H1 (cell line): ENCODE results near the gene DLG1. TPM values are rescaled to one million over a fixed set of nuclear protein-coding genes. Genes with fewer than 3 reads are reported as not detected.

Experiments used
- CTCF ChIA-PET: fragments of 300-600 bp; sonication (Branson Sonifier 250); formaldehyde crosslinking; loops from one replicate; lab custom pipeline; 2021; ENCODE audit not compliant: partially characterized antibody; lab: Charles Lee
- POLR2A ChIA-PET: fragments of 300-600 bp; sonication (Branson Sonifier 250); formaldehyde crosslinking; loops from one replicate; lab custom pipeline; 2021; ENCODE audit warnings: inconsistent platforms; ENCODE audit not compliant: partially characterized antibody; lab: Charles Lee
- DNase-seq, 2 experiments: peaks; one replicate each; pipeline versions ENCODE4 v3.0.0 to v3.0.0-alpha.2; 2010 to 2022; ENCODE audit warnings: low spot score in 2 of 2, low read depth in 1 of 2, mixed read lengths in 1 of 2
- FAIRE-seq: peaks from 2 replicates; lab custom pipeline; 2011; peaks lifted over from hg19 to GRCh38; lab: Jason Lieb, UNC
- H2AFZ ChIP-seq: 2 replicates; pipeline ENCODE4 v1.8.1; 2012; ENCODE audit warnings: low read length, inconsistent platforms
- H2AK5ac ChIP-seq: 2 replicates; pipeline ENCODE4 v1.6.1; 2013; ENCODE audit warnings: low read depth, low read length
- H2BK120ac ChIP-seq: replicated peaks from 2 replicates; pipeline ENCODE3; 2013; ENCODE audit warnings: low read depth, low read length, inconsistent platforms
- H2BK12ac ChIP-seq: 2 replicates; pipeline ENCODE4 v1.6.1; 2013; ENCODE audit warnings: low read depth, low read length
- H2BK15ac ChIP-seq: 2 replicates; pipeline ENCODE4 v1.6.1; 2013; ENCODE audit warnings: low read length
- H2BK20ac ChIP-seq: 2 replicates; pipeline ENCODE4 v1.6.1; 2013; ENCODE audit warnings: low read length
- H2BK5ac ChIP-seq: 2 replicates; pipeline ENCODE4 v1.6.1; 2013; ENCODE audit warnings: low read depth, low read length
- H3K14ac ChIP-seq: 2 replicates; pipeline ENCODE4 v1.6.1; 2013; ENCODE audit warnings: inconsistent platforms; ENCODE audit not compliant: insufficient read length
- H3K18ac ChIP-seq: 2 replicates; pipeline ENCODE4 v1.6.1; 2013; ENCODE audit warnings: low read length; ENCODE audit errors: extremely low read depth
- H3K23ac ChIP-seq: 2 replicates; pipeline ENCODE4 v1.6.1; 2013; ENCODE audit warnings: inconsistent platforms; ENCODE audit not compliant: insufficient read length
- H3K23me2 ChIP-seq: 2 replicates; pipeline ENCODE4 v1.6.1; 2013; ENCODE audit warnings: low read depth, low read length
- H3K27ac ChIP-seq: 2 replicates; pipeline ENCODE4 v1.6.1; 2011; ENCODE audit warnings: low read depth, low read length, inconsistent platforms
- H3K27me3 ChIP-seq, 4 experiments: replicated peaks in 1 of 4; 1 replicate in 1 of 4; 2 replicates in 3 of 4; pipeline versions ENCODE4 v1.6.1 to v1.8.1; 2011 to 2013; ENCODE audit warnings: low read length in 3 of 4, mild to moderate bottlenecking in 3 of 4, inconsistent platforms in 2 of 4, mixed read lengths in 2 of 4, moderate library complexity in 1 of 4; ENCODE audit not compliant: control insufficient read depth in 3 of 4, insufficient read depth in 3 of 4; ENCODE audit errors: extremely low read depth in 1 of 4
- H3K36me3 ChIP-seq, 4 experiments: 2 replicates each; pipeline versions ENCODE4 v1.6.1 to v1.8.1; 2011 to 2013; ENCODE audit warnings: mild to moderate bottlenecking in 4 of 4, low read length in 3 of 4, moderate library complexity in 2 of 4, control low read depth in 1 of 4, inconsistent platforms in 1 of 4; ENCODE audit not compliant: insufficient read depth in 4 of 4, control insufficient read depth in 2 of 4
- H3K4ac ChIP-seq: replicated peaks from 2 replicates; pipeline ENCODE3; 2013; ENCODE audit warnings: low read length, low read depth, mixed read lengths, inconsistent platforms; ENCODE audit not compliant: insufficient read length
- H3K4me1 ChIP-seq, 4 experiments: replicated peaks in 1 of 4; 1 replicate in 1 of 4; 2 replicates in 3 of 4; pipeline versions ENCODE4 v1.6.1 to v1.8.1; 2011 to 2013; ENCODE audit warnings: low read length in 3 of 4, inconsistent platforms in 2 of 4, mixed read lengths in 1 of 4; ENCODE audit not compliant: insufficient read depth in 4 of 4, control insufficient read depth in 3 of 4
- H3K4me2 ChIP-seq, 2 experiments: 2 replicates each; pipeline versions ENCODE4 v1.6.1 to v1.8.1; 2011 to 2013; ENCODE audit warnings: low read depth in 2 of 2, low read length in 2 of 2, control low read depth in 1 of 2, inconsistent platforms in 1 of 2, mild to moderate bottlenecking in 1 of 2; ENCODE audit not compliant: insufficient read depth in 1 of 2
- H3K4me3 ChIP-seq, 4 experiments: fragments of 200-600, 300-600 bp in 1 of 4; sonication (generic), shearing (Covaris generic), sonication (Bioruptor Twin) in 1 of 4; 2 replicates each; pipeline versions ENCODE4 v1.5.1 to v1.8.1; 2011 to 2016; ENCODE audit warnings: low read length in 4 of 4, low read depth in 3 of 4, control low read depth in 2 of 4, inconsistent platforms in 2 of 4, mild to moderate bottlenecking in 2 of 4, mixed read lengths in 1 of 4, moderate library complexity in 1 of 4; ENCODE audit not compliant: insufficient read depth in 2 of 4; ENCODE audit errors: extremely low read depth in 1 of 4
- H3K56ac ChIP-seq: replicated peaks from 2 replicates; pipeline ENCODE3; 2013; ENCODE audit warnings: low read depth, mild to moderate bottlenecking, mixed read lengths, low read length, inconsistent platforms; ENCODE audit not compliant: insufficient read length
- H3K79me1 ChIP-seq: 2 replicates; pipeline ENCODE4 v1.6.1; 2013; ENCODE audit warnings: low read depth, low read length, control low read depth
- H3K79me2 ChIP-seq, 2 experiments: 2 replicates each; pipeline versions ENCODE4 v1.6.1 to v1.8.1; 2012 to 2013; ENCODE audit warnings: low read length in 2 of 2, mild to moderate bottlenecking in 2 of 2, inconsistent platforms in 1 of 2; ENCODE audit not compliant: insufficient read depth in 2 of 2, control insufficient read depth in 1 of 2
- H3K9ac ChIP-seq, 4 experiments: replicated peaks in 1 of 4; 1 replicate in 1 of 4; 2 replicates in 3 of 4; pipeline versions ENCODE4 v1.6.1 to v1.8.1; 2011 to 2013; ENCODE audit warnings: low read depth in 3 of 4, low read length in 3 of 4, control low read depth in 2 of 4, mild to moderate bottlenecking in 2 of 4, moderate library complexity in 2 of 4, inconsistent platforms in 1 of 4; ENCODE audit errors: extremely low read depth in 1 of 4
- H3K9me3 ChIP-seq, 2 experiments: 2 replicates each; pipeline versions ENCODE4 v1.6.1 to v1.8.1; 2012 to 2013; ENCODE audit warnings: mild to moderate bottlenecking in 2 of 2, moderate library complexity in 2 of 2, control low read depth in 1 of 2, inconsistent platforms in 1 of 2, low read depth in 1 of 2, low read length in 1 of 2, mixed read lengths in 1 of 2; ENCODE audit not compliant: insufficient read depth in 2 of 2
- H4K20me1 ChIP-seq, 2 experiments: replicated peaks in 1 of 2; 2 replicates each; pipeline versions ENCODE3 to v1.8.1; 2011 to 2013; ENCODE audit warnings: inconsistent platforms in 2 of 2, low read length in 2 of 2, mild to moderate bottlenecking in 1 of 2; ENCODE audit not compliant: insufficient read depth in 2 of 2, control insufficient read depth in 1 of 2
- H4K5ac ChIP-seq: 2 replicates; pipeline ENCODE4 v1.6.1; 2013; ENCODE audit warnings: low read length, low read depth, mixed read lengths, inconsistent platforms; ENCODE audit not compliant: insufficient read length
- H4K8ac ChIP-seq: 2 replicates; pipeline ENCODE4 v1.8.0; 2013; ENCODE audit warnings: mild to moderate bottlenecking, moderate library complexity, low read length, inconsistent platforms; ENCODE audit not compliant: insufficient read depth; ENCODE audit errors: extremely low read depth
- H4K91ac ChIP-seq: replicated peaks from 2 replicates; pipeline ENCODE3; 2013; ENCODE audit warnings: low read length, mixed read lengths, inconsistent platforms; ENCODE audit not compliant: insufficient read length
- BACH1 ChIP-seq: IDR thresholded peaks from 2 replicates; pipeline ENCODE4 v1.6.1; 2012; ENCODE audit warnings: low read length, improper control_type of control experiment
- CBX8 ChIP-seq: fragments of 300-800, 300-1000 bp; sonication (generic); IDR thresholded peaks from 2 replicates; pipeline ENCODE4 v1.7.1; 2016; ENCODE audit warnings: low read depth, low read length, borderline replicate concordance
- CHD2 ChIP-seq: IDR thresholded peaks from 2 replicates; pipeline ENCODE4 v1.6.1; 2012; ENCODE audit warnings: low read length, improper control_type of control experiment
- HDAC6 ChIP-seq: IDR thresholded peaks from one replicate; pipeline ENCODE4 v1.7.1; 2012; ENCODE audit warnings: low read depth, mild to moderate bottlenecking, inconsistent platforms, low read length, moderate library complexity
- NRF1 ChIP-seq: IDR thresholded peaks from 2 replicates; pipeline ENCODE4 v1.6.1; 2011; ENCODE audit warnings: mild to moderate bottlenecking, low read depth, low read length, improper control_type of control experiment
- POLR2A ChIP-seq, 2 experiments: IDR thresholded peaks; 1 replicate in 1 of 2; 2 replicates in 1 of 2; pipeline ENCODE4 v1.6.1; 2011; ENCODE audit warnings: low read depth in 2 of 2, low read length in 2 of 2, mild to moderate bottlenecking in 2 of 2; ENCODE audit errors: control extremely low read depth in 1 of 2
- RAD21 ChIP-seq, 2 experiments: IDR thresholded peaks in 1 of 2; conservative IDR thresholded peaks in 1 of 2; 2 replicates each; pipeline ENCODE4 v1.6.1; 2011; ENCODE audit warnings: low read depth in 2 of 2, low read length in 2 of 2, improper control_type of control experiment in 1 of 2, inconsistent platforms in 1 of 2, mild to moderate bottlenecking in 1 of 2, moderate library complexity in 1 of 2
- RBBP5 ChIP-seq: IDR thresholded peaks from 2 replicates; pipeline ENCODE4 v1.7.1; 2012; ENCODE audit warnings: low read depth, mild to moderate bottlenecking, inconsistent platforms, low read length, moderate library complexity, borderline replicate concordance
- SIN3A ChIP-seq, 2 experiments: IDR thresholded peaks in 1 of 2; conservative IDR thresholded peaks in 1 of 2; 2 replicates each; pipeline ENCODE4 v1.6.1; 2011 to 2012; ENCODE audit warnings: low read length in 2 of 2, improper control_type of control experiment in 1 of 2, low read depth in 1 of 2, mild to moderate bottlenecking in 1 of 2
- SP2 ChIP-seq: IDR thresholded peaks from 2 replicates; pipeline ENCODE4 v1.6.1; 2012; ENCODE audit warnings: mild to moderate bottlenecking, low read length, inconsistent platforms
- SUZ12 ChIP-seq: fragments of 200-600 bp; sonication (generic); IDR thresholded peaks from 2 replicates; pipeline ENCODE4 v1.6.1; 2012; ENCODE audit warnings: mild to moderate bottlenecking, inconsistent platforms, low read length, moderate library complexity, mixed read lengths
- TAF7 ChIP-seq: optimal IDR thresholded peaks from 2 replicates; pipeline ENCODE3; 2011; ENCODE audit warnings: low read depth, mild to moderate bottlenecking, inconsistent platforms, low read length, moderate library complexity, borderline replicate concordance
- TCF12 ChIP-seq: IDR thresholded peaks from 2 replicates; pipeline ENCODE4 v1.6.1; 2011; ENCODE audit warnings: low read depth, mild to moderate bottlenecking, low read length
- ZNF274 ChIP-seq: IDR thresholded peaks from 2 replicates; pipeline ENCODE4 v1.7.0; 2012; ENCODE audit warnings: low read length, borderline replicate concordance; ENCODE audit errors: extremely low read depth
- WGBS, 2 experiments: shearing (Covaris generic) in 1 of 2; methylation state at CpG; one replicate each; pipeline versions ENCODE4 v1.1.6 to v1.1.7; 2013 to 2015; ENCODE audit warnings: low lambda C conversion rate in 2 of 2, mixed read lengths in 2 of 2, inconsistent platforms in 1 of 2, low coverage in 1 of 2, missing lambda C conversion rate in 1 of 2; ENCODE audit not compliant: insufficient replicate concordance in 2 of 2, insufficient coverage in 1 of 2, insufficient read length in 1 of 2; ENCODE audit errors: extremely low coverage in 1 of 2, missing lambda C conversion rate in 1 of 2; 5-methylcytosine and 5-hydroxymethylcytosine counted together
- polyA plus RNA-seq, 7 experiments: library from polyadenylated mRNA; depleted of rRNA in 3 of 7; stranded (reverse) in 5 of 7; unstranded in 2 of 7; fragments of >200 nt in 5 of 7; fragments of 200-250 nt in 2 of 7; gene quantifications; 1 replicate in 5 of 7; 2 replicates in 1 of 7; 4 replicates in 1 of 7; pipeline versions ENCODE4 v1.2.1 to v1.2.3, GENCODE V29; 2011 to 2013; ENCODE audit warnings: missing spikeins in 2 of 7, mixed read lengths in 2 of 7
- total RNA-seq: library from RNA; stranded (reverse); fragmentation: NEBNext Ultra II Directional; extraction: Animal tissue kit (Norgen Biotek cat#: 25700); gene quantifications from 2 replicates; pipeline ENCODE4 v1.2.1, GENCODE V29; 2021

The DLG1 gene
- total and polyA plus RNA-seq, 2 of the 8 experiments (the other 6 are each of a cell fraction or from before 2014, with no cell fraction given) = 13.4 to 78.8 TPM

GRCh38 chr3:197302033-197302432, 3.6 kb upstream of the DLG1 start:
- no peaks in the 10 kb centered on the region for H3K9me3 ChIP-seq
- no peaks in the 10 kb centered on the region for H3K27me3 ChIP-seq
- H3K56ac ChIP-seq = no peak overlapping the region
- H2AFZ ChIP-seq = no peak overlapping the region
- peaks cover 0 to 8% (median 5%) of the 10 kb centered on the region in 4 experiments; a peak in 3 of 7 replicates for H3K4me1 ChIP-seq
- no peak overlapping the region for H2BK120ac ChIP-seq
- H2BK20ac ChIP-seq = no peak overlapping the region
- H4K8ac ChIP-seq = no peak overlapping the region
- POLR2A ChIA-PET = interaction anchor here (0.8 to 1.2 kb wide), 2 partner anchors 15 to 19 kb away, joined by 3 read pairs; no protein-coding TSS in a partner anchor
- no peak overlapping the region for H2AK5ac ChIP-seq
- DNase-seq = no peak
- H3K23ac ChIP-seq = no peak overlapping the region
- no peak overlapping the region for H2BK15ac ChIP-seq
- H3K4ac ChIP-seq = no peak overlapping the region
- H3K79me1 ChIP-seq = no peaks in the 10 kb centered on the region
- peaks cover under 1% of the 10 kb centered on the region in 2 experiments for H4K20me1 ChIP-seq
- FAIRE-seq = no peak
- H2BK12ac ChIP-seq = no peak overlapping the region
- no peak overlapping the region for H3K4me3 ChIP-seq
- CTCF ChIA-PET = interaction anchor here (1.0 to 1.3 kb wide), 4 partner anchors 41 to 212 kb away, joined by 3 to 4 read pairs (median 3); no protein-coding TSS in a partner anchor
- 76% methylated on average over 3 of the region's 3 CpGs; no CpG with 5 or more reads in 1 of the 2 experiments for WGBS, 2 experiments
- H3K9ac ChIP-seq = no peak overlapping the region
- H3K4me2 ChIP-seq = no peak overlapping the region
- H3K14ac ChIP-seq = no peak overlapping the region
- H2BK5ac ChIP-seq = no peak overlapping the region
- peaks cover 0 to 3% of the 10 kb centered on the region in 2 experiments; a peak in 2 of 4 replicates for H3K79me2 ChIP-seq
- no peaks in the 10 kb centered on the region for H3K36me3 ChIP-seq
- no peak overlapping the region for H3K18ac ChIP-seq
- H3K23me2 ChIP-seq = peaks cover 4% of the 10 kb centered on the region; the same call in 1 of the 2 replicates
- H4K91ac ChIP-seq = no peak overlapping the region
- no peak overlapping the region for H3K27ac ChIP-seq
- no peak overlapping the region for H4K5ac ChIP-seq
- TF ChIP-seq POLR2A (IDR thresholded peaks at IDR 0.05; ENCODE audit: control extremely low read depth in 1 of 2, low read depth in 2 of 2, low read length in 2 of 2) (no peak), CHD2 (no peak), HDAC6 (no peak), RBBP5 (no peak), CBX8 (no peak), SP2 (no peak), SUZ12 (no peak), TCF12 (no peak), ZNF274 (no peak), RAD21 (IDR thresholded peaks at IDR 0.05 in 1 of 2, conservative IDR thresholded peaks at IDR 0.05 in 1 of 2; ENCODE audit: low read depth in 2 of 2, low read length in 2 of 2) (no peak), NRF1 (no peak), BACH1 (no peak), TAF7 (no peak), SIN3A (conservative IDR thresholded peaks at IDR 0.05 in 1 of 2, IDR thresholded peaks at IDR 0.05 in 1 of 2; ENCODE audit: low read depth in 1 of 2, low read length in 2 of 2) (no peak)
